ENCODE results near the gene SIGLEC1. TPM values are rescaled to one million over a fixed set of nuclear protein-coding genes. Genes with fewer than 3 reads are reported as not detected.

SIGLEC1 gene
- total and polyA plus RNA-seq, 2 experiments from 2014 or later = not detected

GRCh38 chr20:3672547-3673171, 39.7 kb downstream of the SIGLEC1 start:
- peak overlapping the region; percentile 92; the same call in 1 of the 2 replicates for H2AFZ ChIP-seq
- H3K27me3 ChIP-seq (ENCODE audit: insufficient read depth) = peaks cover 45% of the 10 kb centered on the region
- TF ChIP-seq ZNF114 (CRISPR knock-in tag; IDR thresholded peaks at IDR 0.05) (no peak), JUNB (IDR thresholded peaks at IDR 0.05; ENCODE audit: unreplicated experiment) (no peak), ETS1 (IDR thresholded peaks at IDR 0.05) (no peak), EZH2 (IDR thresholded peaks at IDR 0.05; ENCODE audit: low read depth, unreplicated experiment) (peak; percentile 34), CTCF (conservative IDR thresholded peaks at IDR 0.05; ENCODE audit: low read depth in 2 of 2) (peak in 1 of 2 experiments; percentile 48; a peak in 2 of 4 replicates), NANOG (IDR thresholded peaks at IDR 0.05; ENCODE audit: borderline replicate concordance) (no peak)
- peaks cover 26% of the 10 kb centered on the region for H3K27me3 Mint-ChIP-seq (ENCODE audit: insufficient read depth, low read depth, poor library complexity)
- ATAC-seq (peak; percentile 58), DNase-seq (ENCODE audit: low spot score) (peak; percentile 59)
- no peak overlapping the region for H3K27ac Mint-ChIP-seq
- H3K9me2 ChIP-seq (ENCODE audit: insufficient read depth) = no peaks in the 10 kb centered on the region
- peak overlapping the region; percentile 62 for H3K4me3 ChIP-seq
- peak overlapping the region; percentile 64 for H3K4me3 Mint-ChIP-seq
- H3K9me3 Mint-ChIP-seq = no peaks in the 10 kb centered on the region; the same call in 2 of the 3 replicates
- H3K36me3 ChIP-seq (ENCODE audit: insufficient read depth) = no peaks in the 10 kb centered on the region
- H3K4me1 ChIP-seq (ENCODE audit: insufficient read depth) = no peaks in the 10 kb centered on the region
- H3K27ac ChIP-seq (ENCODE audit: low read depth) = no peak overlapping the region
- H4K20me1 ChIP-seq (replicated peaks; ENCODE audit: insufficient read depth) = no peaks in the 10 kb centered on the region
- no peaks in the 10 kb centered on the region for H3K36me3 Mint-ChIP-seq (ENCODE audit: low read depth)
- H3F3A ChIP-seq (replicated peaks; ENCODE audit: low read depth) = peaks cover 3% of the 10 kb centered on the region; the same call in 1 of the 2 replicates
- H3K4me2 ChIP-seq = peak overlapping the region; percentile 85
- peaks cover 30% of the 10 kb centered on the region for H3K4me1 Mint-ChIP-seq
- H3K79me2 ChIP-seq (replicated peaks; ENCODE audit: insufficient read depth) = no peaks in the 10 kb centered on the region

- Histone ChIP-seq H3K4me2 (peak overlapping the region; percentile 85), H2AFZ (peak overlapping the region; percentile 92; the same call in 1 of the 2 replicates), H3K27me3 (ENCODE audit: insufficient read depth) (peaks cover 45% of the 10 kb centered on the region), H3K9me2 (ENCODE audit: insufficient read depth) (no peaks in the 10 kb centered on the region), H3K36me3 (ENCODE audit: insufficient read depth) (no peaks in the 10 kb centered on the region), H3K27ac (ENCODE audit: low read depth) (no peak overlapping the region), H3F3A (replicated peaks; ENCODE audit: low read depth) (peaks cover 3% of the 10 kb centered on the region; the same call in 1 of the 2 replicates), H4K20me1 (replicated peaks; ENCODE audit: insufficient read depth) (no peaks in the 10 kb centered on the region), H3K4me3 (peak overlapping the region; percentile 62), H3K79me2 (replicated peaks; ENCODE audit: insufficient read depth) (no peaks in the 10 kb centered on the region), H3K4me1 (ENCODE audit: insufficient read depth) (0 out of 2 replicates have a peak, but pooled peaks cover 3% of the 10 kb centered on the region)
- Mint-ChIP-seq H3K36me3 (ENCODE audit: low read depth) (no peaks in the 10 kb centered on the region), H3K9me3 (no peaks in the 10 kb centered on the region; the same call in 2 of the 3 replicates), H3K4me3 (peak overlapping the region; percentile 64), H3K27ac (no peak overlapping the region), H3K4me1 (peaks cover 33% of the 10 kb centered on the region), H3K27me3 (ENCODE audit: insufficient read depth, low read depth, poor library complexity) (peaks cover 24% of the 10 kb centered on the region)
- DNase-seq (ENCODE audit: low spot score) = peak; percentile 41
- TF ChIP-seq CTCF (conservative IDR thresholded peaks at IDR 0.05; ENCODE audit: low read depth in 2 of 2) (no peak), EZH2phosphoT487 (IDR thresholded peaks at IDR 0.05; ENCODE audit: unreplicated experiment) (no peak), ZNF331 (CRISPR knock-in tag; IDR thresholded peaks at IDR 0.05; ENCODE audit: low read depth) (no peak), ZNF114 (CRISPR knock-in tag; IDR thresholded peaks at IDR 0.05) (no peak), CREB1 (CRISPR knock-in tag; IDR thresholded peaks at IDR 0.05; ENCODE audit: low read depth) (no peak), STAT1 (IDR thresholded peaks at IDR 0.05; ENCODE audit: unreplicated experiment) (no peak)
- ATAC-seq = peak; percentile 19
Measured at GRCh38 chr20:3671986-3672546, 40.3 kb downstream of the SIGLEC1 start.
